Skeletal muscle tissue (tissue), 4 donors: ENCODE measurements around the gene C11orf58. TPM values are rescaled to one million over a fixed set of nuclear protein-coding genes. Genes with fewer than 3 reads are reported as not detected.

Experiments used
- H3K27ac ChIP-seq: one replicate; pipeline ENCODE4 v1.7.0; 2013; ENCODE audit warnings: mild to moderate bottlenecking, low read depth, low read length, inconsistent platforms
- H3K27me3 ChIP-seq, 3 donors: one replicate each; pipeline ENCODE4 v1.7.0; 2013; ENCODE audit warnings: low read length in 3 of 3; ENCODE audit not compliant: control insufficient read depth in 3 of 3, insufficient read depth in 3 of 3
- H3K36me3 ChIP-seq, 3 donors: one replicate each; pipeline ENCODE4 v1.7.0; 2013; ENCODE audit warnings: low read length in 3 of 3; ENCODE audit not compliant: control insufficient read depth in 3 of 3, insufficient read depth in 3 of 3
- H3K4me1 ChIP-seq, 3 donors: one replicate each; pipeline ENCODE4 v1.7.0; 2013; ENCODE audit warnings: low read length in 3 of 3, mild to moderate bottlenecking in 3 of 3; ENCODE audit not compliant: control insufficient read depth in 3 of 3, insufficient read depth in 3 of 3
- H3K4me3 ChIP-seq, 3 donors: one replicate each; pipeline ENCODE4 v1.7.0; 2013; ENCODE audit warnings: low read length in 3 of 3
- H3K9ac ChIP-seq, 3 donors: one replicate each; pipeline ENCODE4 v1.7.0; 2013; ENCODE audit warnings: low read length in 3 of 3, mild to moderate bottlenecking in 3 of 3, moderate library complexity in 2 of 3, low read depth in 1 of 3
- H3K9me3 ChIP-seq, 3 donors: one replicate each; pipeline ENCODE4 v1.7.0; 2013; ENCODE audit warnings: low read length in 3 of 3; ENCODE audit not compliant: control insufficient read depth in 3 of 3
- total RNA-seq: library from RNA; depleted of rRNA; stranded (reverse); fragments of >200 nt; gene quantifications from one replicate; pipeline ENCODE4 v1.2.3, GENCODE V29; 2014
- donor health status: Osteomylitis.

Gene C11orf58
- total RNA-seq, 1 donor from 2014 or later = 150 TPM

- Histone ChIP-seq H3K4me3 (no peak overlapping the region), H3K9ac (no peak overlapping the region), H3K27ac (no peak overlapping the region), H3K36me3 (no peaks in the 10 kb centered on the region), H3K27me3 (no peaks in the 10 kb centered on the region), H3K4me1 (peaks cover 2 to 8% (median 6%) of the 10 kb centered on the region in 3 donors), H3K9me3 (no peaks in the 10 kb centered on the region)
Measured at GRCh38 chr11:16799221-16799620, 60.8 kb downstream of the C11orf58 start.

GRCh38 chr11:16799890-16800289, 61.4 kb downstream of the C11orf58 start:
- Histone ChIP-seq H3K9me3 (no peaks in the 10 kb centered on the region), H3K27ac (no peak overlapping the region)

GRCh38 chr11:16800382-16800781, 61.9 kb downstream of the C11orf58 start:
- no peak overlapping the region for H3K4me3 ChIP-seq
- H3K27ac ChIP-seq = no peak overlapping the region
- no peaks in the 10 kb centered on the region for H3K36me3 ChIP-seq
- H3K9me3 ChIP-seq = no peaks in the 10 kb centered on the region
- H3K9ac ChIP-seq = no peak overlapping the region
- H3K4me1 ChIP-seq = peaks cover 4 to 17% (median 12%) of the 10 kb centered on the region in 3 donors
- H3K27me3 ChIP-seq = no peaks in the 10 kb centered on the region

More at GRCh38 chr11:16799890-16800289, 61.4 kb downstream of the C11orf58 start:
- no peaks in the 10 kb centered on the region for H3K27me3 ChIP-seq
- H3K4me1 ChIP-seq = peaks cover 4 to 15% (median 12%) of the 10 kb centered on the region in 3 donors
- H3K9ac ChIP-seq = no peak overlapping the region
- no peaks in the 10 kb centered on the region for H3K36me3 ChIP-seq
- no peak overlapping the region for H3K4me3 ChIP-seq

GRCh38 chr11:16801288-16801980, 63.0 kb downstream of the C11orf58 start:
- Histone ChIP-seq H3K4me1 (peaks cover 10 to 23% (median 19%) of the 10 kb centered on the region in 3 donors), H3K4me3 (no peak overlapping the region), H3K27me3 (no peaks in the 10 kb centered on the region), H3K9me3 (no peaks in the 10 kb centered on the region), H3K9ac (no peak overlapping the region), H3K36me3 (no peaks in the 10 kb centered on the region), H3K27ac (no peak overlapping the region)

GRCh38 chr11:16804104-16804947, 65.9 kb downstream of the C11orf58 start:
- H3K36me3 ChIP-seq = no peaks in the 10 kb centered on the region
- H3K27ac ChIP-seq = no peak overlapping the region
- no peak overlapping the region for H3K9ac ChIP-seq
- H3K4me1 ChIP-seq = peaks cover 17 to 32% (median 28%) of the 10 kb centered on the region in 3 donors
- peak overlapping the region in 1 of 3 donors; percentile 37 for H3K4me3 ChIP-seq
- no peaks in the 10 kb centered on the region for H3K9me3 ChIP-seq
- no peaks in the 10 kb centered on the region for H3K27me3 ChIP-seq

GRCh38 chr11:16805938-16806337, 67.5 kb downstream of the C11orf58 start:
- no peaks in the 10 kb centered on the region for H3K27me3 ChIP-seq
- peaks cover 17 to 38% (median 34%) of the 10 kb centered on the region in 3 donors for H3K4me1 ChIP-seq
- H3K36me3 ChIP-seq = no peaks in the 10 kb centered on the region
- no peak overlapping the region for H3K9ac ChIP-seq
- H3K9me3 ChIP-seq = no peaks in the 10 kb centered on the region
- no peak overlapping the region for H3K4me3 ChIP-seq
- H3K27ac ChIP-seq = no peak overlapping the region

GRCh38 chr11:16806791-16807190, 68.3 kb downstream of the C11orf58 start:
- Histone ChIP-seq H3K36me3 (no peaks in the 10 kb centered on the region), H3K4me1 (peaks cover 17 to 38% (median 32%) of the 10 kb centered on the region in 3 donors), H3K27ac (no peak overlapping the region), H3K9ac (peak overlapping the region in 1 of 3 donors; percentile 25), H3K4me3 (no peak overlapping the region), H3K9me3 (no peaks in the 10 kb centered on the region), H3K27me3 (no peaks in the 10 kb centered on the region)

GRCh38 chr11:16807306-16807705, 68.9 kb downstream of the C11orf58 start:
- Histone ChIP-seq H3K4me1 (peaks cover 17 to 38% (median 32%) of the 10 kb centered on the region in 3 donors), H3K4me3 (no peak overlapping the region), H3K9me3 (no peaks in the 10 kb centered on the region), H3K27me3 (no peaks in the 10 kb centered on the region), H3K36me3 (no peaks in the 10 kb centered on the region), H3K9ac (no peak overlapping the region), H3K27ac (no peak overlapping the region)
